Measurements from ENCODE around the gene PDSS2.

PDSS2 gene

GRCh38 chr6:107374264-107374663 is 85.1 kb downstream of the PDSS2 start:
- TF ChIP-seq GATA2 (IDR thresholded peaks at IDR 0.05; ENCODE audit: low read depth, low read length) (no peak), GATA3 (IDR thresholded peaks at IDR 0.05; ENCODE audit: low read depth, low read length) (no peak)

GRCh38 chr6:107369493-107369892 is 89.9 kb downstream of the PDSS2 start:
- no peak for TF ChIP-seq GATA3 (IDR thresholded peaks at IDR 0.05; ENCODE audit: low read depth, low read length)
- no peak for TF ChIP-seq GATA2 (IDR thresholded peaks at IDR 0.05; ENCODE audit: low read depth, low read length)

GRCh38 chr6:107368471-107368870 is 90.9 kb downstream of the PDSS2 start:
- no peak for TF ChIP-seq GATA2 (IDR thresholded peaks at IDR 0.05; ENCODE audit: low read depth, low read length)
- TF ChIP-seq GATA3 (IDR thresholded peaks at IDR 0.05; ENCODE audit: low read depth, low read length): no peak

GRCh38 chr6:107361753-107362604 is 97.4 kb downstream of the PDSS2 start:
- TF ChIP-seq GATA2 (IDR thresholded peaks at IDR 0.05; ENCODE audit: low read depth, low read length) (no peak), GATA3 (IDR thresholded peaks at IDR 0.05; ENCODE audit: low read depth, low read length) (no peak)

- no peak for TF ChIP-seq GATA2 (IDR thresholded peaks at IDR 0.05; ENCODE audit: low read depth, low read length)
- TF ChIP-seq GATA3 (IDR thresholded peaks at IDR 0.05; ENCODE audit: low read depth, low read length): no peak
These were observed 98.9 kb downstream of the PDSS2 start for GRCh38 chr6:107360476-107360875.

DNA sequence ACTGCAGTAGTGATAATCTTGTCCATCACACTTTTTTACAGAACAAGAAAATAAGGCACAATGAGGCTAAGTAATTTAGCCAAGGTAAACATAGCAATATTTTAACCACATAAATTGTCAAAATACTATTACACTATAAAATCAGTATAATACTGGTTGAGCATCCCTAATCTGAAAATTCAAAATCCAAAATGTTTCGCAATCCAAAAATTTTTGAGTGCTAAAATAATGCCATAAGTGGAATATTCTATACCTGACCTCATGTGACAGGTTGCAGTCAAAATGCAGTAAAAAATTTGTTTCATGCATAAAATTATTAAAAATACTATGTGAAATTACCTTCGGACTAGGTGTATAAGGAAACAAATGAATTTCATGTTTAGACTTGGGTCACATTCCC is 101.5 kb downstream of the PDSS2 start:
- TF ChIP-seq GATA3 (IDR thresholded peaks at IDR 0.05; ENCODE audit: low read depth, low read length) (no peak), GATA2 (IDR thresholded peaks at IDR 0.05; ENCODE audit: low read depth, low read length) (no peak)

DNA sequence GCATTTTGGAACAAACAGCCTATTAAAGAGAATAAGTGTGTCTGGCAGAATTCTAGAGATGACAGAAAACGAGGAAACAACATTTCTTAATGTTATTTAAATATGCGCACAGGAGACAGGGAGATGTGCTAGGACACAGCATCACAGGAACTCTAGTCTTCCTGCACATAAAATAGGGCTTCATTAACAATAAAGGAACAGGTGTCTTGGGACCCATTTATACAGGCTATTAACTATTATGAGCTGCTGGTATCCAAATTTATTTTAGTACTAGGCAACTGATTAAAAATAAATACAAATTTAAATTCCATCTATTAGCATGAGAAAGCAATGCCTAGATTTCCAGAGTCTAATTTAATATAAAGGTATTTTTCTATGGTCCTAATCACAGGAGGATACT is 102.3 kb downstream of the PDSS2 start:
- TF ChIP-seq GATA3 (IDR thresholded peaks at IDR 0.05; ENCODE audit: low read depth, low read length) (no peak), GATA2 (IDR thresholded peaks at IDR 0.05; ENCODE audit: low read depth, low read length) (no peak)

DNA sequence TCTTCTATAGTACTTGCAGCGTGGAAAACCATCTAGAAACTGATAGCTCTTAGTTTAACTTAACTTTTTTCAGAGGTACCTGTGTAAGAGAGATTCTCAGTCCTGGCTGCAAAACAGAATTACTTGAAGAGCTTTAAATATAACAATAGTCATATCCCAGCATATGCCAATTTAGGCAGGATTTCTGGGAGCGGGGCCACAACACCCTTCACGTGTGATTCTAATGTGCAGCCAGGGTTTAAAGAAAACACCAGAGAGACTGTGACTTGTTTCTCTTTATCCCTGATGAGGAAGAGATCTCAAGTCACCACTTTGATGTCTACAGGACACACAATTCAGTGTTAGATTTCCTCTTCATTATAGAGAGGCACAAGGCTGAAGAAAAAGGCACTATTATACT is 103.7 kb downstream of the PDSS2 start:
- TF ChIP-seq GATA2 (IDR thresholded peaks at IDR 0.05; ENCODE audit: low read depth, low read length) (no peak), GATA3 (IDR thresholded peaks at IDR 0.05; ENCODE audit: low read depth, low read length) (no peak)

DNA sequence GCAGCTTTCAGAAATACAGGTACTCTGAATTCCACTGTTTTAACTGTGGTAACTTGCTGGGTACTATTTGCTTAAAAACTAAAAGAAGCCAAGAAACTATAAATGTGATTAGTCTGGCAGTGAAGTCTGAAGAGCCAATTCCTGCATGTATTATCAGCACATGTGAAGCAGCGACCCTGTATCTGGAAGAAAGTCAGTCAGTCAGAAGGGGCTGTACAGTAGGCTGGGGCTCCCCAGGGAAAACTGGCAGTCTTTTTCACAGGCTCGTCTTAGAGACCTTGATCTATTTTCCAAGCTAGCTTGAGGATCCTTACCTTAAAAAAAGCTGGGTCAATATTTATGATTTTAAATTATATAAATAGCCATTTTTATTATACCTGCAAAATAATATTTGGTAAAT is 104.9 kb downstream of the PDSS2 start:
- no peak for TF ChIP-seq GATA2 (IDR thresholded peaks at IDR 0.05; ENCODE audit: low read depth, low read length)
- TF ChIP-seq GATA3 (IDR thresholded peaks at IDR 0.05; ENCODE audit: low read depth, low read length): no peak

GRCh38 chr6:107353773-107354382 is 105.5 kb downstream of the PDSS2 start:
- TF ChIP-seq GATA3 (IDR thresholded peaks at IDR 0.05; ENCODE audit: low read depth, low read length): no peak
- TF ChIP-seq GATA2 (IDR thresholded peaks at IDR 0.05; ENCODE audit: low read depth, low read length): no peak

DNA sequence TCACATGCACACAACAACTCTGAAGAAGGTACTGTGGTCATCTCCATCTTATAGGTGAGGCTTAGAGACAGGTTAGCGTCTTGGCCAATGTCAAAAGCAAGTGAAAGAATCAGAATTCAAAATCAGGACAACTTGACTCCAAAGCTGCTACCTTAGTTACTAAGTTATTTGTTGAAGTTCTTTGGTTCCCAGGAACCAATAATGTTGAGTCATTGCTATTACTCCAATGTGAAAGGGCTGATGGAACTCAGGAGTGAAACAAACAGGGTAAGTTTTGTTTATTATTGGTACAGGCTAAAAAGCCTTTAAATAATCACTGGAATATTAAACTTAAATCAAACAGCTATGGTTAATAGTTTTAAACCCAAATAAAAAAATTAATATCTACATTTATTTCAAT is 111.1 kb downstream of the PDSS2 start:
- TF ChIP-seq GATA2 (IDR thresholded peaks at IDR 0.05; ENCODE audit: low read depth, low read length): no peak
- TF ChIP-seq GATA3 (IDR thresholded peaks at IDR 0.05; ENCODE audit: low read depth, low read length): no peak

DNA sequence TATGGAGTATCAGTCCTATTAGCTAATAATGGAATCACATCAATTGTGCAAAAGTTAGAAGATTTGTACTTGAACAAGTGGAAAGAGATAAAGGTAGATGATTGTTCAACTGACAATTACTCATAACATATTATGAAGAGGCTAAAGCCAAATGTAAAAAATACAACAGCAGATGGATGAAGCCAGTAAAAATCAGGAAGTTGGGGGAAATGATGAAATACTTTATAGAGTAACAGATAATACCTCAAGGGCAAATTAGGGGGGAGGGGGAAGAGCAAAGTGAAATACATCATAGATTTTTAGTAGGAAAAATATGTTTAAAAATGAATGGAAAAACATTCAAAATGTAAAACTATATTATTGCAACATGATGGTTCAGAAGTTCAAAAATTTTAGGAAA is 114.0 kb downstream of the PDSS2 start:
- no peak for TF ChIP-seq GATA3 (IDR thresholded peaks at IDR 0.05; ENCODE audit: low read depth, low read length)
- no peak for TF ChIP-seq GATA2 (IDR thresholded peaks at IDR 0.05; ENCODE audit: low read depth, low read length)

GRCh38 chr6:107344981-107345380 is 114.4 kb downstream of the PDSS2 start:
- no peak for TF ChIP-seq GATA3 (IDR thresholded peaks at IDR 0.05; ENCODE audit: low read depth, low read length)
- TF ChIP-seq GATA2 (IDR thresholded peaks at IDR 0.05; ENCODE audit: low read depth, low read length): no peak

DNA sequence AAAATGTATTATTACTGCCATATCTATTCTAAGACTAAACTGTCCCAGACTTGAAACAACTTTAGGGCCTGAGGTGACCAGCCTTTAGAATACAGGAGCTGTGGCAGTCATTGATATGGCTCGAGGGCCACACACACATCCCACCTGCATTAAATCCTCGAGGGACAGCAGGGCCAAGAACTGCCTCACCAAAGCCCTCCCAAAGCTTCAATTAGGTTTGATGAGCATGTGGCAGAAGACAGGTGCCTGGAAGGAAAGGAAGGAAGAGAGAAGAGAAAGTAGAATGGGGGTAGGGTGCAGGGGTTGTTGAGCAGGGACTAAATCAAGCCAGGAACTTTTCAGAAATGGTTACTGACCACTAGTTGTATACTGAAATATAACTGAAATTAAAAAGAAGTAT is 115.0 kb downstream of the PDSS2 start:
- TF ChIP-seq GATA2 (IDR thresholded peaks at IDR 0.05; ENCODE audit: low read depth, low read length) (no peak), GATA3 (IDR thresholded peaks at IDR 0.05; ENCODE audit: low read depth, low read length) (no peak)

DNA sequence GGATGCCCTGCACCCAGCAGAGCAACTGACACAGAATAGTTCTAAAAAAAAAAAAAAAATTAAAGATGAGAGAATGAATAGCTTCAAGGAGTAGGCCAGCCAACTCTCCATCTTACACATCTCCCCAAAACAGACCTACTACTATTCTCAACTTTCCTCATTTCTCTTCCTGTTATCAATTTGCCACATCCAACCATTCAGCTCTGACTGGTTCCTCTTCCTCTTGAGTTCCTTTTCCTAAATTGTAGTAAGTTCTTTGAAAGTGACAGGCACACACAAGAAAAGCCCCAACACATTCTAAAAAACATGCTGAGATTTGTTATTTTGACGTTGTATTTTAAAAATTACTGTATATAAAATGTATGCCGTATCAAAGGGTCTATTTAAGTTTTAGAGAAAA is 117.2 kb downstream of the PDSS2 start:
- TF ChIP-seq GATA2 (IDR thresholded peaks at IDR 0.05; ENCODE audit: low read depth, low read length) (no peak), GATA3 (IDR thresholded peaks at IDR 0.05; ENCODE audit: low read depth, low read length) (no peak)
